Suprapubic skin (tissue), 4 donors: ENCODE data around the gene KCNK5.

Source experiments
- EP300 ChIP-seq: sonication (generic); formaldehyde crosslinking; IDR thresholded peaks from one replicate; pipeline ENCODE4 v1.6.1; 2017; ENCODE audit warnings: antibody characterized with exemption
- POLR2A ChIP-seq, 2 donors: fragments of 450-650 bp; IDR thresholded peaks; one replicate each; pipeline ENCODE4 v1.6.1; 2017; ENCODE audit warnings: antibody characterized with exemption in 2 of 2, mild to moderate bottlenecking in 2 of 2, moderate library complexity in 2 of 2
- POLR2AphosphoS5 ChIP-seq, 3 donors: sonication (generic); formaldehyde crosslinking; IDR thresholded peaks; one replicate each; pipeline ENCODE4 v1.6.1; 2017; ENCODE audit warnings: antibody characterized with exemption in 3 of 3
- TF ChIP-seq, protein P1 (sequence below), 2 donors: fragments of 200-600 bp in 1 of 2; fragments of 450-650 bp in 1 of 2; sonication (generic) in 1 of 2; IDR thresholded peaks; one replicate each; pipeline ENCODE4 v1.5.1; 2016 to 2019; ENCODE audit warnings: antibody characterized with exemption in 2 of 2, mild to moderate bottlenecking in 1 of 2, moderate library complexity in 1 of 2

DNA sequence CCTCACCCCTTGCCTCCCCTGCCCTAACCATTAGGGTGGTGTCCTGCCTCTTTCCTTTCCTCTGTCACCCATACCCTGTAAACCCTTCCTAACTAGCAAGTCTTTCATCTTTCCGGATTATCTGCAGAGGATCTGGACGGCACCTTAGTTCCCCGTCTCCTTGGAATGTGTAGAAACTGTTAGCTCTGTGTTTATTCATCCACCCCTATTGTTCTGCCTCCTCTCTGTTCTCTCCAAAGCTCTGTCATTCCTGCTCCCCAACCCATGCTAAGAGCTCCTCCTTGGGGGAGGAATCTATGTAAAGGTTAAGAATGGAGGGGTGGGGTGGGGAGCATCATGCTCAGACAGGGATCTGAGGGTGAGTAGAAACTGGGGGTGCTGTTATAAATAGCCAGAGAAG is 39.4 kb upstream of the KCNK5 start:
- TF ChIP-seq, protein P1, sequence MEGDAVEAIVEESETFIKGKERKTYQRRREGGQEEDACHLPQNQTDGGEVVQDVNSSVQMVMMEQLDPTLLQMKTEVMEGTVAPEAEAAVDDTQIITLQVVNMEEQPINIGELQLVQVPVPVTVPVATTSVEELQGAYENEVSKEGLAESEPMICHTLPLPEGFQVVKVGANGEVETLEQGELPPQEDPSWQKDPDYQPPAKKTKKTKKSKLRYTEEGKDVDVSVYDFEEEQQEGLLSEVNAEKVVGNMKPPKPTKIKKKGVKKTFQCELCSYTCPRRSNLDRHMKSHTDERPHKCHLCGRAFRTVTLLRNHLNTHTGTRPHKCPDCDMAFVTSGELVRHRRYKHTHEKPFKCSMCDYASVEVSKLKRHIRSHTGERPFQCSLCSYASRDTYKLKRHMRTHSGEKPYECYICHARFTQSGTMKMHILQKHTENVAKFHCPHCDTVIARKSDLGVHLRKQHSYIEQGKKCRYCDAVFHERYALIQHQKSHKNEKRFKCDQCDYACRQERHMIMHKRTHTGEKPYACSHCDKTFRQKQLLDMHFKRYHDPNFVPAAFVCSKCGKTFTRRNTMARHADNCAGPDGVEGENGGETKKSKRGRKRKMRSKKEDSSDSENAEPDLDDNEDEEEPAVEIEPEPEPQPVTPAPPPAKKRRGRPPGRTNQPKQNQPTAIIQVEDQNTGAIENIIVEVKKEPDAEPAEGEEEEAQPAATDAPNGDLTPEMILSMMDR (IDR thresholded peaks at IDR 0.05): no peak
- TF ChIP-seq POLR2A (IDR thresholded peaks at IDR 0.05) (no peak), EP300 (no peak), POLR2AphosphoS5 (IDR thresholded peaks at IDR 0.05) (no peak)
